Measurements from ENCODE around the gene NLK. TPM values are rescaled to one million over a fixed set of nuclear protein-coding genes. Genes with fewer than 3 reads are reported as not detected.
"Not testable (repeated sequence)": the region's sequence is repeated elsewhere in the genome, so short reads cannot be mapped to it uniquely, and the experiment has no call there.

The NLK gene
- total RNA-seq, 1 experiment from 2014 or later = 8.5 TPM

DNA sequence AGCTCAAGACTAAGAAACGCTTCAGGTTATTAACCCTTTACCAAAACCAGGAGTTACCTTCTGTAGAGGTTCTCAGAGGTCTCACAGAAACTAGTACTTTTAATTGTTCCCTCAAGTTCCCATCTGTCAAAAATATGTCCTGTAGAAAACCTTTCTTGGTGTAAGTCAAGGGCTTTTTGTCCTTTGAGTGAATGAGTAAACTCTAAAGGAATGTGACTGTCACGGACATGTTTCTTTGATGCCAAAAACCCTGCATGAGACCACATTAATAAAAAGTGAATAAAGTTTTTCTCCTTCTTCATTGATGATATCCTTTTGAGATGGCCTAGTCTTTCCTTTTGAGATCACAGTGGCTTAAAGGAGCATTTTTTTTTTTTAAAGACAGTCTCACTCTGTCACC lies 102.9 kb downstream of the NLK start:
- H3K36me3 ChIP-seq = peaks cover 7% of the 10 kb centered on the region
- H3K27me3 ChIP-seq = no peaks in the 10 kb centered on the region
- DNase-seq = no peak
- H3K9me3 ChIP-seq = no peaks in the 10 kb centered on the region
- H3K4me3 ChIP-seq = no peak overlapping the region

DNA sequence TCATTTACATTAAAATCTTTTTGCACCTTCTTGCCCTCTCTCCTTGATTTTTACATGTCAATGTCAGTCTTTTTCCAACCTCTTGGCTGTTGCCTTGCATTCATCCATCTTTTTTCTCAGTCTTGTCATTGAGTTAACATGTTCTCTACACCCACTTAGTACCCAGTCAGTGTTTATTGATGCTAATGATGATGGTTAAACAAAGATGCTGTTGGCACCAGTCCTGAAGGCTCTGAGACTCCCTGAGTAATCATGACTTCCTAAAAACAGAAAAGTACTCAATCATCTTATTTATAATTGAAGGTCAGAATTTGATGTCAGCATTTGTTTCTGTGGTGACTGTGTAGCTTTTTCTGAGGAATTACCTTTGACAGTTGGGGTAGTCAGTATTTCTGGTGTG lies 104.5 kb downstream of the NLK start:
- DNase-seq = no peak
- Histone ChIP-seq H3K27me3 (no peaks in the 10 kb centered on the region), H3K4me3 (no peak overlapping the region), H3K36me3 (peaks cover 10% of the 10 kb centered on the region), H3K9me3 (no peaks in the 10 kb centered on the region)

DNA sequence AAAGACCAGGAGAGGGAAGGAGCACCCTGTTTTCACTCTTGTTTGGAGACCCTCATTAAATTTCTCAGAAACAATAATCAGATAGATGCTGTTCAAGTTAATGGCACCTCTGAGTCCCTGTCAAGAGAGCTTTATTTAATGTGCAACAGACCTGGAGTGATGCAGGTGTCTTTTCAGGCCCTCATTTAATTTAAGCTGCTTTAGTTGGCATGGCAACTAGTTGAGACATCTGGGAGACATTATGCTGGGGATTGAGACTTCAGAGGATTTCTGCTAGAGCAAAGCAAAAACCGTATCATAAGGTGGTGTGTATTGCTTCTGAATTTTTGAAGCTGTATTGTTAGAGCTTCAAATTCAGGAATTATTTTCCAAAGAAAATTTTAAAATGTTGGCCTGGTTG lies 108.5 kb downstream of the NLK start:
- Histone ChIP-seq H3K4me3 (no peak overlapping the region), H3K36me3 (peaks cover 20% of the 10 kb centered on the region), H3K27me3 (no peaks in the 10 kb centered on the region), H3K9me3 (no peaks in the 10 kb centered on the region)
- DNase-seq = no peak

DNA sequence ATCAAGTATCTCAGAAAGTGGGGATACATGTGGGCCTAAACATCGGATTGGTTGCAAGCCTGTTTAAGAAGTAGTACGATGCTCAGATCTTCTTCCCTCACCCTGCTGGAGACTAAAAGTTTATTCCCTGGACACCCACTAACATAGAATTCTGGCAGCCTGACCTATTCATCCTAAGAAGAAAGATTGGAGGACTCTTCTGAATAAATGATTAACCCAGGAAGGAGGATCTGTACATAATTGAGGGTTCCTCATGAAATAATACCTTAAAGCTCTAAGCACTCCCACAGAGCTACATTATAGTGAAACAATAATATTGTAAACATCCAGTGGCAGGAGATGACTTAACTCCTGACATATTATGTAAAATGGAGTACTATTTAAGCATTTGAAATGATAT lies 111.7 kb downstream of the NLK start:
- DNase-seq = no peak
- H3K9me3 ChIP-seq = no peaks in the 10 kb centered on the region
- peaks cover 20% of the 10 kb centered on the region for H3K36me3 ChIP-seq
- H3K27me3 ChIP-seq = no peaks in the 10 kb centered on the region
- H3K4me3 ChIP-seq = no peak overlapping the region

DNA sequence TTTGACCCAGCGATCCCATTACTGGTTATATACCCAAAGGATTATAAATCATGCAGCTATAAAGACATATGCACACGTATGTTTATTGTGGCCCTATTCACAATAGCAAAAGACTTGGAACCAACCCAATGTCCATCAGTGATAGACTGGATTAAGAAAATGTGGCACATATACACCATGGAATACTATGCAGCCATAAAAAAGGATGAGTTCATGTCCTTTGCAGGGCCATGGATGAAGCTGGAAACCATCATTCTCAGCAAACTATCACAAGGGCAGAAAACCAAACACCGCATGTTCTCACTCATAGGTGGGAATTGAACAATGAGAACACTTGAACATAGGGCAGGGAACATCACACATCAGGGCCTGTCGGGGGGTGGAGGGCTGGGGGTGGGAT lies 112.9 kb downstream of the NLK start:
- H3K27me3 ChIP-seq, H3K4me3 ChIP-seq, DNase-seq: not testable (repeated sequence)

DNA sequence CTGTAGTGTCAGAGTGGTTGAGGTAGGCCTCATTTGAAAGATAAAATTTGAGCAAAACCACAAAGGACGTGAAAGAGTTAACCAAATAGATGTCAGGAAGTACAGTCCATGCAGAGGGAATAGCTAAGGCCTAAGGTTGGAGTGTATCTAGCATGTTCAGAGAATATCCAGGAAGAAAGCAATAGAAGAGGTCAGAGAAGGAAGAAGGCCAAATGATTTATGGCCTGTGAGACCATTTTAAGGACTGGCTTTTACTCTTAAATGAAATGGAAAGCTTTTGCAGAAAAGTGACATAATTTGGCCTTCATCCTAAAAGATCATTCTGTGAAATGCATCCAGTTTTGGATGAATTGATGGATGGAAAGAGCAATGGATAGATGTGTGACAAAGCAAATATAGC lies 116.5 kb downstream of the NLK start:
- Histone ChIP-seq H3K36me3 (peaks cover 8% of the 10 kb centered on the region), H3K27me3 (no peaks in the 10 kb centered on the region), H3K9me3 (no peaks in the 10 kb centered on the region), H3K4me3 (no peak overlapping the region)
- no peak for DNase-seq

More for the DNA sequence above, 112.9 kb downstream of the NLK start:
- H3K9me3 ChIP-seq = not testable (repeated sequence)
- H3K36me3 ChIP-seq = peaks cover 15% of the 10 kb centered on the region

DNA sequence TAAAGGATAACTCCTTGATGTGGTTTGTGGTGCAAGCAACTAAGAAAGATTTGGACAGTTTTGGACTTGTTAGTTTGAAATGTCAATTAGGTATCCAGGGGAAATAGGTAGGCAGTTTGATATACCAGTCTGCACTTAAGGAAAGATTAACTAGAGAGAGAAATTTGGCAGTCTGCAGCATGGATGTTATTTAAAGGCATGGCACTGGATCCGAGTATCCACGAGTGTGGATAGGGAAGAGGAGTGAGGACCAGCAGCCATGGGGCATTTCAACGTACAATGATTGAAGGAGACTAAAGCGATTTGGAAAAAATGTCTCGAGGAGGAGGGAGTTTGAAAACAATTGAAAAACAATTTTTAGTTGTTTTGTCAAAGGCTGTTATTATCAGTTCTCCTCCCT lies 117.4 kb downstream of the NLK start:
- Histone ChIP-seq H3K36me3 (peaks cover 5% of the 10 kb centered on the region), H3K27me3 (no peaks in the 10 kb centered on the region), H3K4me3 (no peak overlapping the region), H3K9me3 (no peaks in the 10 kb centered on the region)
- no peak for DNase-seq

DNA sequence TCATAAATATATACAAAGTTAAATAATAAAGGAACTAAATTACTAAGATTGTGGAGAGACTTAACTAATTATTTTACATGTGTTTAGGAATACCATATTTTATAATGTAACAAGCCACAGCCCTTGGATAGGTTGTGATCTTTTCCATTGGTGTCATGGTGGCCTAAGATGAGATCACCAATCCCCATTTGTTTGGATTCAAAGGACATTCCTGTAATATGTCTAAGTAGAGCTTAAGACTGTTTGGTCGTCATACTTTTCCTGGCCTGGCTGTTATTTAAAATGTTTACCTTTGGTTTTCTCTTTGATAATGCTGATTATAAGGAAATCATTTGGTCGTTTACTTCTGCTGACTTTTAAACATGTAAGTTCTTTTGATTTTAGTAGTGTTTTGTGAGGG lies 118.1 kb downstream of the NLK start:
- H3K9me3 ChIP-seq = no peaks in the 10 kb centered on the region
- DNase-seq = no peak
- no peak overlapping the region for H3K4me3 ChIP-seq
- peaks cover 8% of the 10 kb centered on the region for H3K36me3 ChIP-seq
- no peaks in the 10 kb centered on the region for H3K27me3 ChIP-seq

DNA sequence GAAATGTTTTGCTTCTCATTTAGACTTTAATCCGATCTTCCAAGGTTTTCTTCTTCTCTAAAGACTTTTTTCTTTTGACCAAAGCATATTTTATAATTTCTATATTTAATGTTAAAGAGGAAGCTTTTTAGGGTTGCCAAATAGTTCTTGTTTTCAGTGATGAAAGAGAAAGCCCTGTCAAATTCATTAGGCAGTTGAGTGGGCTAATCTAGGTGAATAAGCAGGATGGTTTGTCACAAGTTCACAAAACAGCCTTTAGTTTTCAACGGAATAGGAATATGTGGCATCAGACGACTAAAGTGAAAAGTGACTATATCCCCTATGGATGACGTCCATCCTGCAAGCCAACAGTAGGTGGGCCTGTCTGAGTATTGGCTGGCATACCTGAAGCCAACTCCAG lies 118.8 kb downstream of the NLK start:
- no peaks in the 10 kb centered on the region for H3K27me3 ChIP-seq
- no peak for DNase-seq
- H3K4me3 ChIP-seq = no peak overlapping the region
- peaks cover 10% of the 10 kb centered on the region for H3K36me3 ChIP-seq
- H3K9me3 ChIP-seq = no peaks in the 10 kb centered on the region

DNA sequence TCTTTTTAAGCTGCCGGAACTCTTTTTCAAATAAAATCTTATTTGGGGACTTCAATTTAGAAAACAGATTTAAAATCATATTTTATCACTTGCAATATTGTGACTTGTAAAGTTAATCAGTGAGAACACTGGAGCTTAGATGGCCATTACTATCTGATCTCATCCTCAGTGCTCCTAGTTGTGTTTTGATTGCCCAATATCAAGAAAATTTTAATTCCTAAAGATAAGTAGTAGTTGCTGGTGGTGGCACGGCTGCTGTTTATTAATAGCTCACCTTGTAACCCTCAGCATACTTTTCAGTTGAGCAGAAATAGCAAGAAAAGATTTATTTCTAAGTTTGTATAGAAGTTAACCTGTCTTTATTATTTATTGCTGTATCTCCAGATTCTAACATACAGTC lies 124.0 kb downstream of the NLK start:
- peaks cover 30% of the 10 kb centered on the region for H3K36me3 ChIP-seq
- H3K27me3 ChIP-seq = no peaks in the 10 kb centered on the region
- DNase-seq = no peak
- H3K4me3 ChIP-seq = no peak overlapping the region
- no peaks in the 10 kb centered on the region for H3K9me3 ChIP-seq

DNA sequence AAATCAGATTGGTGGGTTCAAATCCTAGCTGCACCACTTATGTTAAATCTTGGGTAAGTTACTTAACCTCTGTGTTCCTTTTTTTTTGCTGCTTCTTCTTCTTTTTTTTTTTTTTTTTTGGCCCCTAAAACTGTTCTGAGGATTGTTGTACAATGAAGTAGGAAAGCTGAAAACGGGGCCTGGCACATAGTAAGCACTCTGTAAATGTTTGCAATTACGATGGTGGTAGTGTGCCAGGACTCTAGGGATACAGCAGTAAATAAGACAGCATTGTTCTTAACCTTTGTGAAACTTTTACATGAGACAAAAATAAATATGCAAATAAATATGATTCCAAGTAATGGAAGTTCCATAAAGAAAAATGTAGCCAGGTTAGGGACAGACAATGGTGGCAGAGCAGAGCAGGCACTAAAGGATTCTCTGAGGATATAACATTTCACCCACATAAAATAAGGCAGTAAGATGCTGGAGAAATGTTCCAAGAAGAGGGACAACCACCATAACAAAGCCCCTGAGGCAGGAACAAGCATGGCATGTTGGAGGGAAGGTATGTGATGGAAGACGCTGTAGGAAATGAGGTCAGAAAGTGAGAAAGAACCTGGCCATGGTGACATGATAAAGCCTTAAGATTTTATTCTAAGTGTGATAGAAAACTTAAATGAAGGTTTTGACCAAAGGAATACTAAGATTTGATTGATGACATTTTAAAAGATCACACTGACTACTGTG lies 127.3 kb downstream of the NLK start:
- H3K4me3 ChIP-seq = no peak overlapping the region
- no peaks in the 10 kb centered on the region for H3K9me3 ChIP-seq
- DNase-seq = peak; percentile 32
- peaks cover 48% of the 10 kb centered on the region for H3K36me3 ChIP-seq
- H3K27me3 ChIP-seq = no peaks in the 10 kb centered on the region

DNA sequence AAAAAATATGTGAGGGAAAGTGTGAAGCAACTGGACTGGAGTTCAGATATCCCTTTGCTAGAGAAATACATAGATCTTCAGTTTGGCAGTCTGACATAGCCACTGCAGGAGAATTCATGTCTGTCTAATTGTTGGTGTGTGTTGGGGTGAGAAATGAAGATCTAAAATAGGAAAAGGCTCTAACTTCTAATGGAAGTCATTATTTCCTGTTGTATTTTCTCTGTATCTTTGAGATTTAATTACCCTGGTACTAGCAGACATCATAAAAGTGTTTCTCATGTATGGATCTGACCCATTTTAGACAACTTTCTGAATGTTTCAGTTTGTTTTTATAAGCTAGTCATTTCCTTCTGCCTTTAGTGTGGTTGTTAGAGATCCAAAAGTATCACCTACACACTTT lies 128.3 kb downstream of the NLK start:
- no peaks in the 10 kb centered on the region for H3K27me3 ChIP-seq
- no peaks in the 10 kb centered on the region for H3K9me3 ChIP-seq
- DNase-seq = no peak
- H3K4me3 ChIP-seq = no peak overlapping the region
- H3K36me3 ChIP-seq = peaks cover 41% of the 10 kb centered on the region

DNA sequence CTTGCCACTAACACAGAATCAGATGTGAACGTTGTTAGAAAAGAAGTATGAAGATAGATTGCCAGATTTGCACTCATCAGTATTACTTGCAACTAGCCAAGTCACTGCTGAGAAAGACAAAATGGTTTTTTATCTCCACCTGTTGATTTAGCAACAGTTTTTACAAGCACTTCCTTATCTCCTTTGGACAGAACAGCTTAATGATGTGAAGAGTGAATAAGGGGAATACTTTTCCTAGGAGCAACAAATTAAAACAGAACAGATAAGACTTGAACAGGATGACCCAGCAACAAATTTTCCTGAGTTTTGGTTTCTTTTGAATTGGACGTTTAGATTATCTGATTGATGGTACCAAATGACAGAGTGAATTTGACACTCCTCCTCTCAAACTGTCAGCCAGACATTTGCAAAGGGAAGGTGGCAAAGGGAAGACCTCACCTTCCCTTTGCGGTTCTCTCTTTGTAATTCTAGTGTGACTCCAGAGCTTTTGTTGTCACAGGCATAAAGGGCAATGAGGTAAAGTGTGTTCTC lies 130.6 kb downstream of the NLK start:
- Histone ChIP-seq H3K27me3 (no peaks in the 10 kb centered on the region), H3K9me3 (no peaks in the 10 kb centered on the region), H3K4me3 (no peak overlapping the region), H3K36me3 (peaks cover 44% of the 10 kb centered on the region)
- DNase-seq = no peak

DNA sequence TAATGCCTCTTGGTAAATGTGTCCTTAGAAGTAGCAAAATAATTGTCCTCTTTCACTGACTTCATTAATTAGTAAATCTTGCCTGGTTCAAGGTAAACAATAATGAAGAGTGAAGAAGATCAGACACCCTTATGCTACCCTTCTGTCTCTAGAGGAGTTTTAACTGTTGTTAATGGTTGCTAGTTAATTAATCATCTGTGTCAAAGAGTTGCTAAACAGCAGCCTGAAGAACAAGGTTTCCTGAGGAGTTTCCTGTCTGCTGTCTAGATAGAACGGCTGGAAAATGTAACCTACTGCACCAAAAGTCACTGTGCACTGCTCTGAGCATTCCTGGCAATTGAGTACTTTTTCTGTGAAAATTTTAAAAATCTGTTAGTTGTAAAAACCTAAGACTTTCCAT lies 131.3 kb downstream of the NLK start:
- no peak for DNase-seq
- no peaks in the 10 kb centered on the region for H3K27me3 ChIP-seq
- H3K4me3 ChIP-seq = no peak overlapping the region
- H3K9me3 ChIP-seq = no peaks in the 10 kb centered on the region
- peaks cover 39% of the 10 kb centered on the region for H3K36me3 ChIP-seq

DNA sequence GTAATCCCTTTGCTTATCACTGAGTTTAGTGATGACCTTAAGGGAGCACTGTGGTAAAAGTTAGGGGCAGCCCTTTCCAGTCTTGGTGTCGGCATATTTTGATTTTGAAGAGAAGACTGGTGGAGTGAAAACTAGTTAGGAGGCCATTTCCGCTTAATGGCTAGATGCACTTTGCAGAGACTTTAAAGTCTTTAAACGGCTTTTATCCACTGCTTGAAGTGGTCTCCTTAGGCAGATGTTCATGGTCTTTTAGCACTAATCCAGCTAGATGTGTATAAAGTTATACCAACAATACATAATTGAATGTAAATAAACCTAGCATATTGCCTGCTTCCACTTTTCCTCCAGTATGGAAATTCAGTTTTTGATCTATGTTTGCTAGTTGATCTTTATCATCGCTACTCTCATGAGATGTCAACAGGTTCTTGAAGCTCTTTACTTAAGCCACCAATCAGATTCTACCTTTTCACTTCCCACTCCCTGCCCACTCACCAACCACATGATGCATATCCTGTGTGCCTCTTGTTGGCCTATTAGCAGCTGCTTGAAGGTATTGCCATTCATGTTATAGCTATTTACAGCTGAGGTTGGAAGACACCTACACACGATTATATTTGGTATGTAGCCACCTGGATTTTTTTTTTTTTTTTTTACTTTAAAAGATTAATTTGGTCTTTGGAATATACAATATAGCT lies 132.0 kb downstream of the NLK start:
- H3K4me3 ChIP-seq = no peak overlapping the region
- no peak for DNase-seq
- peaks cover 34% of the 10 kb centered on the region for H3K36me3 ChIP-seq
- H3K27me3 ChIP-seq = no peaks in the 10 kb centered on the region
- no peaks in the 10 kb centered on the region for H3K9me3 ChIP-seq

DNA sequence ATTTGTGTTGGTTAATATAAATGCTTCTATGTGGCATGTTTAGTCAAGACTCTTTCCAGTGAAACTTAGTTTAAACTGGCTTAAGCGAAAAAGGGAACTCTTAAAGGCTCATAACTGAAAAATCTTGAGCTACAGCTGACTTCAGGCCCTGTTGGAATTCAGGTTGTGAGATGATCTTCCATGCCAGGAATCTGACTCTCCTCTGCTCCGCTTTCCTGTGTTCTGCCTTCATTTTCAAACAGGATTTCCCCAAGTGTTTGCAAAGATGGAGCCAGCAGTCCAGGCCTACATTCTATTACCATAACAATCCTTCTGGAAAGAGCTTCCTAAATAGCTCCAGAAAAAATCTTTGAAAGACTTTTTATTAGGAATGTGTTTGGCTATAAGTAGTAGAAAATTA lies 134.9 kb downstream of the NLK start:
- peaks cover 28% of the 10 kb centered on the region for H3K36me3 ChIP-seq
- H3K9me3 ChIP-seq = no peaks in the 10 kb centered on the region
- H3K27me3 ChIP-seq = no peaks in the 10 kb centered on the region
- no peak for DNase-seq
- no peak overlapping the region for H3K4me3 ChIP-seq

DNA sequence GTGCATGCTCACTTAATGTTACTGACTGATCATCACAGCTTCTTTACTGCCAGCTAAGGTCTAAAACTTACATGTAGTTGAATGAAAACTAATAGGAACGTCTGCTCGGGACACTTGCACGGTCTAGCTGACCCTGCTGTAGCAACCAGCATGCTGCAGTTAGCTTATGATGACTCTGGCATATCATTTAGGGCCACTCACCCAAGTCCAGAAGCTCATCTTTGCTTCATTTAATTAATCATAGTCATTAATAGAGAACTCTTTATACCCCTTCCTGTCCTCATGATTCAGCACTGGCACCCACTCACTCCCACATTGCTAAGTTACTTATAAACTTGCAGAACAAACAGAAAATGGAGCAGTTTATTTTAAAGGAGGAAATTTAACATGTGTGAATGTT lies 136.3 kb downstream of the NLK start:
- DNase-seq = no peak
- Histone ChIP-seq H3K36me3 (peaks cover 14% of the 10 kb centered on the region), H3K9me3 (no peaks in the 10 kb centered on the region), H3K27me3 (no peaks in the 10 kb centered on the region), H3K4me3 (no peak overlapping the region)

DNA sequence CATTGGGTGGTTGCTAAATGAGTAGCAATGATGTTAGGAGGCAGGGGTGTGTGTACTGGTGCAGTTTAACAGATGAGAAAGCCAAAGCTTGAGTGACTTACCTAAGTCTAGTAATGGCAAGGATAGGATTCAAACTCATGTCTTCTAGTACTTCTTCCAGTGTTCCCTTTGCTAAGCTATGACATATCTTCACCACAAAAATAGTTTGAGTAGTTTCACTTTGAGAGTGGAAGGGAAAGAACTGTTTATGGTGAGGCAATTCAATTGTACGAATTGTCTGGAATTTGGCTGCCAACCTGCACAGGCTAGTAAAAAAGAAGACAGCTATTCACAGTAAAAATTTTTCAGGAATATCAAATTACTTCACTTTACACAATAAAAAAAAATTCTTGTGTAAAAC lies 138.0 kb downstream of the NLK start:
- no peak overlapping the region for H3K4me3 ChIP-seq
- H3K36me3 ChIP-seq = peaks cover 26% of the 10 kb centered on the region
- no peaks in the 10 kb centered on the region for H3K9me3 ChIP-seq
- H3K27me3 ChIP-seq = no peaks in the 10 kb centered on the region
- DNase-seq = no peak
